ENCODE data around the gene STK33.

DNA sequence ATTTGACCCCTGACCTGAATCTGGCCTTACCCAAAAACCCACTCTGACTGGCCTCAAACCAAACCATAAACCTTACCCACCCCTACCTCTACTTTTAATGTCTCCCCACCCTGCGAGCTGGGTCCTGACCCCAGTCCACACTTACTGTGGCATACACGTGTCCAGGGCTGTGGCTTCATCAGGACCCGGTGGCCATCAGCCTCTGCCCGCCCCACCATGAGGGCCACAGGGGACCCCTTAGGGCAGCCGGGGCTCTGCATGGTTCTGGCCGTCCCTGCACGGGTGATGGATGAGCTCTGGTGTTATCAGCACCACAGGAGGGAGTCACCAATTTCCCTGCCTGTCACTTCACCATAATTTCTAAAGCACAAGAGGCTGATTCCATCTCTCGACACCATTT, 242.8 kb downstream of the STK33 start:
- TF ChIP-seq, protein P1, sequence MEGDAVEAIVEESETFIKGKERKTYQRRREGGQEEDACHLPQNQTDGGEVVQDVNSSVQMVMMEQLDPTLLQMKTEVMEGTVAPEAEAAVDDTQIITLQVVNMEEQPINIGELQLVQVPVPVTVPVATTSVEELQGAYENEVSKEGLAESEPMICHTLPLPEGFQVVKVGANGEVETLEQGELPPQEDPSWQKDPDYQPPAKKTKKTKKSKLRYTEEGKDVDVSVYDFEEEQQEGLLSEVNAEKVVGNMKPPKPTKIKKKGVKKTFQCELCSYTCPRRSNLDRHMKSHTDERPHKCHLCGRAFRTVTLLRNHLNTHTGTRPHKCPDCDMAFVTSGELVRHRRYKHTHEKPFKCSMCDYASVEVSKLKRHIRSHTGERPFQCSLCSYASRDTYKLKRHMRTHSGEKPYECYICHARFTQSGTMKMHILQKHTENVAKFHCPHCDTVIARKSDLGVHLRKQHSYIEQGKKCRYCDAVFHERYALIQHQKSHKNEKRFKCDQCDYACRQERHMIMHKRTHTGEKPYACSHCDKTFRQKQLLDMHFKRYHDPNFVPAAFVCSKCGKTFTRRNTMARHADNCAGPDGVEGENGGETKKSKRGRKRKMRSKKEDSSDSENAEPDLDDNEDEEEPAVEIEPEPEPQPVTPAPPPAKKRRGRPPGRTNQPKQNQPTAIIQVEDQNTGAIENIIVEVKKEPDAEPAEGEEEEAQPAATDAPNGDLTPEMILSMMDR (IDR thresholded peaks at IDR 0.05; ENCODE audit: extremely low read depth in 1 of 2, insufficient read depth in 1 of 2, low read depth in 1 of 2, low read length in 2 of 2) = no peak
- TF ChIP-seq MYC (IDR thresholded peaks at IDR 0.05; ENCODE audit: low read depth, low read length) (no peak), FOS (IDR thresholded peaks at IDR 0.05; ENCODE audit: borderline replicate concordance, insufficient read depth, low read length) (no peak), POLR2A (IDR thresholded peaks at IDR 0.05; ENCODE audit: low read depth, low read length) (no peak), JUN (IDR thresholded peaks at IDR 0.05; ENCODE audit: borderline replicate concordance, insufficient read depth, insufficient read length, low read depth) (no peak), EZH2 (IDR thresholded peaks at IDR 0.05; ENCODE audit: borderline replicate concordance, low read depth, low read length, severe bottlenecking) (no peak), POLR2AphosphoS5 (IDR thresholded peaks at IDR 0.05; ENCODE audit: insufficient read depth, low read depth, low read length) (no peak), GATA2 (IDR thresholded peaks at IDR 0.05; ENCODE audit: insufficient read depth, insufficient read length, low read depth, low read length) (no peak)
- TF ChIP-seq, protein P2, sequence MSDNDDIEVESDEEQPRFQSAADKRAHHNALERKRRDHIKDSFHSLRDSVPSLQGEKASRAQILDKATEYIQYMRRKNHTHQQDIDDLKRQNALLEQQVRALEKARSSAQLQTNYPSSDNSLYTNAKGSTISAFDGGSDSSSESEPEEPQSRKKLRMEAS (IDR thresholded peaks at IDR 0.05; ENCODE audit: insufficient read depth, insufficient read length) = no peak
